ENCODE results near the gene NTN3. TPM values are rescaled to one million over a fixed set of nuclear protein-coding genes. Genes with fewer than 3 reads are reported as not detected.

Gene NTN3
- total and polyA plus RNA-seq, 12 donors, result 0.16 to 1.5 (median 0.32) TPM; not detected in 3

GRCh38 chr16:2425825-2426430 is 45.2 kb upstream of the NTN3 start:
- no peak overlapping the region for H3K27ac ChIP-seq
- no peaks in the 10 kb centered on the region for H3K36me3 ChIP-seq (replicated peaks in 1 of 2)
- intact Hi-C loops (cut with DNase I), result loop anchor here (5.0 to 10.0 kb wide), 2 partner anchors 79 to 84 kb away; partner anchors contain the start of gene ABCA3 (in 2 of the 2)
- no peaks in the 10 kb centered on the region for H3K9me3 ChIP-seq (replicated peaks in 1 of 3)
- DNase-seq, result no peak
- H3K4me1 ChIP-seq (replicated peaks in 1 of 2), result peaks cover 0 to 10% of the 10 kb centered on the region in 2 donors
- no peaks in the 10 kb centered on the region for H3K27me3 ChIP-seq
- 91 to 95% (median 94%) methylated on average over 8 to 13 of the region's 13 CpGs for WGBS, 4 donors
- H3K4me3 ChIP-seq, result no peak overlapping the region
- TF ChIP-seq POLR2A (IDR thresholded peaks at IDR 0.05), result no peak
- no peak for TF ChIP-seq CTCF (IDR thresholded peaks at IDR 0.05)

- no peak for DNase-seq
- Histone ChIP-seq H3K4me3 (no peak overlapping the region), H3K27ac (no peak overlapping the region), H3K27me3 (no peaks in the 10 kb centered on the region), H3K4me1 (replicated peaks in 1 of 2) (peaks cover 0 to 10% of the 10 kb centered on the region in 2 donors), H3K36me3 (replicated peaks in 1 of 2) (peaks cover 0 to under 1% of the 10 kb centered on the region in 2 donors), H3K9me3 (replicated peaks in 1 of 3) (no peaks in the 10 kb centered on the region)
- TF ChIP-seq CTCF (IDR thresholded peaks at IDR 0.05) (no peak), POLR2A (IDR thresholded peaks at IDR 0.05) (no peak)
- intact Hi-C loops (cut with DNase I), result loop anchor here (5.0 to 10.0 kb wide), 2 partner anchors 78 to 85 kb away; partner anchors contain the start of gene ABCA3 (in 2 of the 2)
- 94 to 100% (median 95%) methylated on average over 6 of the region's 6 CpGs for WGBS, 4 donors
Measured at GRCh38 chr16:2426941-2427361, 44.1 kb upstream of the NTN3 start.

DNA sequence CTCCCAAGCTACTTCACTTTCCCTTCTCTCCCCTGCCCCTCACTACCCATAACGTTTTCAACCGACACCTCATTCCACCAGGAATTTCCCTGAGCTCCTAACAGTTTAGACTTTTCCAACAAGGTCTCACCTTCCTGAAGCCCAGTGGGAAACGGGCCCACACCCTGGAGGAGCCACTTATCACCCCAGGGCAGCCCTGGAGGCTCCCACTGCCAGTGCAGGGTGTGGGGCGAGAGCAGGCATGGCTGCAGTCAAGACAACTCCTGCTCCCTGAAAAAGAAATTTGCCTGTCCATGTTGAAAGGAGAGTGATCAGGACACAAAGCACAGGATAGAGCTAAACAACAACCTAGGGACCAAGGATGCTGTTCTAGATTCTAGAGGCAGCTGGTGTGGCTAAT is 43.6 kb upstream of the NTN3 start:
- intact Hi-C loops (cut with DNase I), result loop anchor here (5.0 to 10.0 kb wide), 2 partner anchors 77 to 85 kb away; partner anchors contain the start of gene ABCA3 (in 2 of the 2)
- H3K9me3 ChIP-seq (replicated peaks in 1 of 3), result no peaks in the 10 kb centered on the region
- 84 to 94% (median 87%) methylated on average over 4 of the region's 4 CpGs for WGBS, 4 donors
- peaks cover 0 to 10% of the 10 kb centered on the region in 2 donors for H3K4me1 ChIP-seq (replicated peaks in 1 of 2)
- no peak for DNase-seq
- H3K4me3 ChIP-seq, result no peak overlapping the region
- no peak overlapping the region for H3K27ac ChIP-seq
- no peaks in the 10 kb centered on the region for H3K27me3 ChIP-seq
- H3K36me3 ChIP-seq (replicated peaks in 1 of 2), result peaks cover 0 to 6% of the 10 kb centered on the region in 2 donors
- no peak for TF ChIP-seq CTCF (IDR thresholded peaks at IDR 0.05)
- TF ChIP-seq POLR2A (IDR thresholded peaks at IDR 0.05), result no peak

GRCh38 chr16:2428051-2428783 is 42.9 kb upstream of the NTN3 start:
- peak in 5 of 7 donors; percentile 28 to 71 (median 37) for DNase-seq
- no peaks in the 10 kb centered on the region for H3K27me3 ChIP-seq
- intact Hi-C loops (cut with DNase I), result loop anchor here (5.0 to 10.0 kb wide), 2 partner anchors 77 to 86 kb away; partner anchors contain the start of gene ABCA3 (in 2 of the 2)
- TF ChIP-seq POLR2A (IDR thresholded peaks at IDR 0.05) (no peak), CTCF (IDR thresholded peaks at IDR 0.05) (peak in 2 of 6 experiments; percentile 24 to 27)
- peaks cover 0 to 12% of the 10 kb centered on the region in 2 donors for H3K36me3 ChIP-seq (replicated peaks in 1 of 2)
- H3K27ac ChIP-seq, result peak overlapping the region in 3 of 5 donors; percentile 4 to 76 (median 70)
- WGBS, 4 donors, result 33 to 72% (median 44%) methylated on average over 7 to 28 of the region's 28 CpGs
- H3K4me1 ChIP-seq (replicated peaks in 1 of 2), result peaks cover 0 to 10% of the 10 kb centered on the region in 2 donors
- peak overlapping the region in 2 of 4 donors; percentile 77 to 85 for H3K4me3 ChIP-seq
- no peaks in the 10 kb centered on the region for H3K9me3 ChIP-seq (replicated peaks in 1 of 3)
